Smooth muscle cell (in vitro differentiated cells): ENCODE results near the gene MMP12. TPM values are rescaled to one million over a fixed set of nuclear protein-coding genes. Genes with fewer than 3 reads are reported as not detected.

Experiments used
- DNase-seq: peaks from one replicate; lab custom pipeline; 2025; ENCODE audit not compliant: unreplicated experiment; lab: John Stamatoyannopoulos, UW
- H2AFZ ChIP-seq: fragments of 200-600 bp; sonication (generic); 2 replicates; pipeline ENCODE4 v1.6.0; 2016; ENCODE audit warnings: antibody characterized with exemption, low read depth, mild to moderate bottlenecking
- H3F3A ChIP-seq: fragments of 200-600 bp; sonication (generic); 2 replicates; pipeline ENCODE4 v1.6.0; 2017; ENCODE audit warnings: antibody characterized with exemption, low read depth
- H3K27ac ChIP-seq: fragments of 200-600 bp; sonication (generic); 2 replicates; pipeline ENCODE4 v1.5.1; 2016; ENCODE audit warnings: low read depth, mild to moderate bottlenecking
- H3K27me3 ChIP-seq: fragments of 200-600 bp; sonication (generic); 2 replicates; pipeline ENCODE4 v1.6.1; 2016; ENCODE audit warnings: low read depth, mild to moderate bottlenecking
- H3K36me3 ChIP-seq: fragments of 200-600 bp; sonication (generic); 2 replicates; pipeline ENCODE4 v1.5.1; 2016; ENCODE audit warnings: low read depth
- H3K4me1 ChIP-seq: fragments of 200-600 bp; sonication (generic); 2 replicates; pipeline ENCODE4 v1.5.1; 2016; ENCODE audit warnings: low read depth
- H3K4me2 ChIP-seq: fragments of 200-600 bp; sonication (generic); 2 replicates; pipeline ENCODE4 v1.6.0; 2016; ENCODE audit warnings: mild to moderate bottlenecking
- H3K4me3 ChIP-seq: fragments of 200-600 bp; sonication (generic); 2 replicates; pipeline ENCODE4 v1.5.1; 2016; ENCODE audit warnings: mild to moderate bottlenecking
- H3K79me2 ChIP-seq: fragments of 200-600 bp; sonication (generic); 2 replicates; pipeline ENCODE4 v1.6.0; 2016; ENCODE audit warnings: low read depth, mild to moderate bottlenecking
- H3K9ac ChIP-seq: fragments of 200-600 bp; sonication (generic); 2 replicates; pipeline ENCODE4 v1.6.0; 2016; ENCODE audit warnings: low read depth
- H3K9me3 ChIP-seq: fragments of 200-600 bp; sonication (generic); replicated peaks from 2 replicates; pipeline ENCODE4 v1.5.1; 2016; ENCODE audit warnings: low read depth
- H4K20me1 ChIP-seq: fragments of 200-600 bp; sonication (generic); 2 replicates; pipeline ENCODE4 v1.6.0; 2016; ENCODE audit warnings: low read depth
- WGBS: methylation state at CpG from one replicate; pipeline ENCODE4 v1.1.7; 2016; ENCODE audit warnings: low lambda C conversion rate; 5-methylcytosine and 5-hydroxymethylcytosine counted together
- polyA plus RNA-seq: library from polyadenylated mRNA; unstranded; fragments of >200 nt; fragmentation: Nextera tagmentation; extraction: Ambion mirVana; gene quantifications from 2 replicates; pipeline ENCODE4 v1.2.1, GENCODE V29; 2016
- total RNA-seq: library from RNA; depleted of rRNA; stranded (reverse); fragments of >200 nt; gene quantifications from 2 replicates; pipeline ENCODE4 v1.2.3, GENCODE V29; 2014
- TF ChIP-seq, protein P1 (sequence below): fragments of 200-600 bp; sonication (generic); IDR thresholded peaks from 2 replicates; pipeline ENCODE4 v1.5.1; 2017; ENCODE audit warnings: borderline replicate concordance, mild to moderate bottlenecking, antibody characterized with exemption; ENCODE audit not compliant: insufficient read depth, poor library complexity, severe bottlenecking

MMP12 gene
- total and polyA plus RNA-seq, 2 experiments from 2014 or later = 0.62 to 10.7 TPM

DNA sequence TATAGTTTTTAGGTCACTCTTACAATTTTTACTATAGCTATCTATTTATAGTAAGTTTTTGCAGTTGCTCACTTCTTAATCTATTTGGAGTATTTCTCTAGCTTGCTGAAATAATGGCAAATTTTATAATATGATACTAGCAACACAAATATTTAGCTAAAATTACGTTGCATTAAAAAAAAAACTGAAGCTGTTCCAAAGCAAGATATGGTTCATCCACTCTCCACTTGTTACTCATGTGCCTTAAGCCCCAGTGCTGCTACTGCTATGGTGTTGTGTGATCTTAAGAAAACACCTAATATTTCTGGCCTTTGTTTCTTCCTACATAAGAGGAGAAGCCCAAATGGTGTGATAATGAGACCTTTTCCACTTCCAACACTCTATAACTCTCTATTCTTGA is 31.9 kb downstream of the MMP12 start:
- TF ChIP-seq, protein P1, sequence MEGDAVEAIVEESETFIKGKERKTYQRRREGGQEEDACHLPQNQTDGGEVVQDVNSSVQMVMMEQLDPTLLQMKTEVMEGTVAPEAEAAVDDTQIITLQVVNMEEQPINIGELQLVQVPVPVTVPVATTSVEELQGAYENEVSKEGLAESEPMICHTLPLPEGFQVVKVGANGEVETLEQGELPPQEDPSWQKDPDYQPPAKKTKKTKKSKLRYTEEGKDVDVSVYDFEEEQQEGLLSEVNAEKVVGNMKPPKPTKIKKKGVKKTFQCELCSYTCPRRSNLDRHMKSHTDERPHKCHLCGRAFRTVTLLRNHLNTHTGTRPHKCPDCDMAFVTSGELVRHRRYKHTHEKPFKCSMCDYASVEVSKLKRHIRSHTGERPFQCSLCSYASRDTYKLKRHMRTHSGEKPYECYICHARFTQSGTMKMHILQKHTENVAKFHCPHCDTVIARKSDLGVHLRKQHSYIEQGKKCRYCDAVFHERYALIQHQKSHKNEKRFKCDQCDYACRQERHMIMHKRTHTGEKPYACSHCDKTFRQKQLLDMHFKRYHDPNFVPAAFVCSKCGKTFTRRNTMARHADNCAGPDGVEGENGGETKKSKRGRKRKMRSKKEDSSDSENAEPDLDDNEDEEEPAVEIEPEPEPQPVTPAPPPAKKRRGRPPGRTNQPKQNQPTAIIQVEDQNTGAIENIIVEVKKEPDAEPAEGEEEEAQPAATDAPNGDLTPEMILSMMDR = no peak
- no peaks in the 10 kb centered on the region for H3K4me1 ChIP-seq
- no peak overlapping the region for H2AFZ ChIP-seq
- no peaks in the 10 kb centered on the region for H3K79me2 ChIP-seq
- WGBS = 92% methylated on average over 1 of the region's 1 CpG
- no peak overlapping the region for H3K4me3 ChIP-seq
- H4K20me1 ChIP-seq = no peaks in the 10 kb centered on the region
- DNase-seq = no peak
- H3K4me2 ChIP-seq = no peak overlapping the region
- no peaks in the 10 kb centered on the region for H3K9me3 ChIP-seq
- no peaks in the 10 kb centered on the region for H3F3A ChIP-seq
- H3K36me3 ChIP-seq = no peaks in the 10 kb centered on the region
- no peak overlapping the region for H3K9ac ChIP-seq
- H3K27me3 ChIP-seq = peaks cover 5% of the 10 kb centered on the region
- no peak overlapping the region for H3K27ac ChIP-seq

DNA sequence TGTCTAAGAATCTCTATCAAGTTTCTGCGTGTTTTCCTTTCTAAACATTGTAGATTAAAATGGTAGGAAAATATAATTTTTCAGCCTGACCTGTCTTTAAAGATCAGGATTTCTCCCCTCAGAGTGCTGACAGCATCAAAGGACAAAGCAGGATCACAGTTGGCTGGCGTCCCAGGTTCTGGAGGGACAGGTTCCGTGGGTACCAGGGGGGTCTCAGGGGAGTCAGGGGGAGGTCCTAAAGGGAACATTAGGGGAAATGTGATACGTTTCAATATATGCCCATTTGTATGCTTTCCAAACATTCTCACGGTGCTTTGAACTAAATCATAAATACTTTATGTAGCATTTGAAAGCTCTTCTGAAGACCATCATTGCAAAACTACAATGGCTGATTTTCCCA is 34.8 kb downstream of the MMP12 start:
- Histone ChIP-seq H3F3A (no peaks in the 10 kb centered on the region), H2AFZ (no peak overlapping the region), H3K9ac (no peak overlapping the region), H3K27me3 (no peaks in the 10 kb centered on the region), H3K4me3 (no peak overlapping the region), H3K9me3 (no peaks in the 10 kb centered on the region), H4K20me1 (no peaks in the 10 kb centered on the region), H3K4me1 (no peaks in the 10 kb centered on the region), H3K4me2 (no peak overlapping the region), H3K36me3 (no peaks in the 10 kb centered on the region), H3K27ac (no peak overlapping the region), H3K79me2 (no peaks in the 10 kb centered on the region)
- TF ChIP-seq, protein P1 = no peak
- 88% methylated on average over 5 of the region's 5 CpGs for WGBS
- no peak for DNase-seq

DNA sequence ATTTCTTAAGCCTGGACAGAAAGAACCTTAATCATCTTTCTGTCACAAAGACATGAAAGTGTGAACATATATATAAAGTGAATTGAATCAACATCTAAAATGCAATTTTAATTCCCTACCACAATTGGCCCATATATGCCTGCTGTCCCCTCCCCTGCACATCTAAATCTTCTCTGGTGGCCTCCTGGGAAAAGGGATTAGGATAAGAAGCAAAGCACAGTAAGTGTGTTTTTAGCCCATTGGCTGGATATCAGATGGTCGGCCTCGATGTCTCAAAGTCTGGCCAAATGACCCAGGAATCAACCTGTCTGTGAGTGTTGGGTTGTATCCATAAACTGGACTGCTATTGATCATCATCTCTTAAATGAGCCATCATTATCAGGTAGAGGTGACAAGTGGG is 37.1 kb downstream of the MMP12 start:
- H3K36me3 ChIP-seq = no peaks in the 10 kb centered on the region
- H4K20me1 ChIP-seq = no peaks in the 10 kb centered on the region
- H3K4me3 ChIP-seq = no peak overlapping the region
- H3K4me1 ChIP-seq = no peaks in the 10 kb centered on the region
- no peak overlapping the region for H3K27ac ChIP-seq
- WGBS = 99% methylated on average over 2 of the region's 2 CpGs
- no peaks in the 10 kb centered on the region for H3K9me3 ChIP-seq
- H2AFZ ChIP-seq = no peak overlapping the region
- H3K27me3 ChIP-seq = no peaks in the 10 kb centered on the region
- H3K4me2 ChIP-seq = no peak overlapping the region
- H3K79me2 ChIP-seq = no peaks in the 10 kb centered on the region
- no peak overlapping the region for H3K9ac ChIP-seq
- TF ChIP-seq, protein P1 = no peak
- H3F3A ChIP-seq = no peaks in the 10 kb centered on the region
- no peak for DNase-seq

DNA sequence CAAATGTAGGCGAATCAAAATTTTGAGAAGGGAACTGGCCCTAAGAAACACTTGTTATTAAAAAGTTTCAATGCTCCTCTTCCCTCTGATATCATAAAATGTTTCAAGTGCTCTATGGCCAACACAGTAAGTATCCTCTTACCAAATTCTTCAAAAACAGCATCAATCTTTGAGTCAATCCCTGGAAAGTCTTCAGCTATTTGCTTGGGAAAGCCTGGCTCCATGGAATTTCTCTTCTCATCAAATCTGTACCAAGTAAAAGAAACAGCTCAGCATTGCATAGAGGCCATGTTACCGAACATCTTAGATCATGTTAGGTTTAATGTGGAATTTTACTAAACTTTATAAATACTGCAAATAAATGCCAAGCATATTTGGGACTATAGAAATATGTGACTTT is 37.6 kb downstream of the MMP12 start:
- no peak for DNase-seq
- Histone ChIP-seq H3K79me2 (no peaks in the 10 kb centered on the region), H3K36me3 (no peaks in the 10 kb centered on the region), H3K27ac (no peak overlapping the region), H3F3A (no peaks in the 10 kb centered on the region), H3K9ac (no peak overlapping the region), H3K27me3 (no peaks in the 10 kb centered on the region), H3K4me1 (no peaks in the 10 kb centered on the region), H3K4me2 (no peak overlapping the region), H3K9me3 (no peaks in the 10 kb centered on the region), H3K4me3 (no peak overlapping the region), H4K20me1 (no peaks in the 10 kb centered on the region), H2AFZ (no peak overlapping the region)
- TF ChIP-seq, protein P1 = no peak
- WGBS = 92% methylated on average over 2 of the region's 2 CpGs
